Transverse colon (tissue), 4 donors: ENCODE results near the gene SORCS3. TPM values are rescaled to one million over a fixed set of nuclear protein-coding genes. Genes with fewer than 3 reads are reported as not detected.

Experiments used
- DNase-seq: peaks from one replicate; pipeline ENCODE4 v3.0.0-alpha.2; 2019
- H3K27ac ChIP-seq, 4 donors: fragments of 200-600 bp; sonication (generic); 2 replicates each; pipeline ENCODE4 v1.5.1; 2016 to 2018; ENCODE audit warnings: inconsistent platforms in 4 of 4
- H3K27me3 ChIP-seq: fragments of 200-600 bp; sonication (generic); 2 replicates; pipeline ENCODE4 v1.5.1; 2017; ENCODE audit warnings: inconsistent platforms
- H3K36me3 ChIP-seq, 4 donors: fragments of 200-600 bp; sonication (generic); 2 replicates each; pipeline ENCODE4 v1.5.1; 2017 to 2019; ENCODE audit warnings: inconsistent platforms in 4 of 4
- H3K4me1 ChIP-seq, 4 donors: fragments of 200-600 bp; sonication (generic); 2 replicates each; pipeline ENCODE4 v1.5.1; 2017 to 2020; ENCODE audit warnings: inconsistent platforms in 4 of 4
- H3K4me3 ChIP-seq, 4 donors: fragments of 200-600 bp; sonication (generic); 1 replicate in 1 of 4; 2 replicates in 3 of 4; pipeline versions ENCODE4 v1.5.1 to v1.6.1; 2017 to 2019; ENCODE audit warnings: inconsistent platforms in 4 of 4
- H3K9me3 ChIP-seq, 2 donors: fragments of 200-600 bp; sonication (generic); 2 replicates each; pipeline ENCODE4 v1.5.1; 2017 to 2019; ENCODE audit warnings: inconsistent platforms in 2 of 2
- CTCF ChIP-seq, 5 experiments: fragments of 200-600 bp in 3 of 5; fragments of 450-650 bp in 2 of 5; sonication (generic) in 3 of 5; IDR thresholded peaks; 1 replicate in 2 of 5; 2 replicates in 3 of 5; pipeline ENCODE4 v1.5.1; 2016 to 2017; ENCODE audit warnings: antibody characterized with exemption in 5 of 5, inconsistent platforms in 3 of 5, mild to moderate bottlenecking in 2 of 5, moderate library complexity in 1 of 5
- EP300 ChIP-seq: sonication (generic); formaldehyde crosslinking; IDR thresholded peaks from one replicate; pipeline ENCODE4 v1.6.1; 2017; ENCODE audit warnings: antibody characterized with exemption, low read depth
- POLR2A ChIP-seq: fragments of 450-650 bp; IDR thresholded peaks from one replicate; pipeline ENCODE4 v1.6.1; 2016; ENCODE audit warnings: antibody characterized with exemption, mild to moderate bottlenecking, moderate library complexity
- POLR2AphosphoS5 ChIP-seq, 3 donors: sonication (generic); formaldehyde crosslinking; IDR thresholded peaks; one replicate each; pipeline ENCODE4 v1.6.1; 2016; ENCODE audit warnings: antibody characterized with exemption in 3 of 3
- WGBS, 2 donors: methylation state at CpG; one replicate each; pipeline ENCODE4 v1.1.5; 2018; ENCODE audit warnings: low coverage in 1 of 2; 5-methylcytosine and 5-hydroxymethylcytosine counted together
- in situ Hi-C, 4 donors: fragments of 200-750 bp; cut with MboI; loops; one replicate each; pipeline versions ENCODE4 v1.15.0 to v1.15.1; 2017; ENCODE audit warnings: low sequenced_read_pairs in 3 of 4, low pct_ligation_motif_present in 1 of 4, low pct_unique_long_range_greater_than_20kb in 1 of 4
- intact Hi-C: fragments of 100-400 bp; cut with DNase I; formaldehyde crosslinking; loops from one replicate; pipeline ENCODE4 v1.15.1; 2023; ENCODE audit warnings: low total_unique reads
- total RNA-seq, 4 donors: library from RNA; depleted of rRNA; stranded (reverse); fragments of >200 nt; gene quantifications; one replicate each; pipeline ENCODE4 v1.1.0, GENCODE V29; 2016

SORCS3 gene
- total RNA-seq, 4 donors from 2014 or later, result 0.14 to 0.32 TPM; not detected in 2

GRCh38 chr10:105070952-105071351, 429.9 kb downstream of the SORCS3 start:
- WGBS, 2 donors, result 37% methylated on average over 1 of the region's 1 CpG; no CpG with 5 or more reads in 1 of the 2 donors
- H3K27ac ChIP-seq, result no peak overlapping the region
- intact Hi-C loops, result no loop called here
- no peaks in the 10 kb centered on the region for H3K36me3 ChIP-seq
- H3K4me1 ChIP-seq, result no peaks in the 10 kb centered on the region
- no peak for DNase-seq
- no peak for TF ChIP-seq EP300
- no peak for TF ChIP-seq CTCF (IDR thresholded peaks at IDR 0.05)
- no peak for TF ChIP-seq POLR2A
- TF ChIP-seq POLR2AphosphoS5 (IDR thresholded peaks at IDR 0.05), result no peak
- no peaks in the 10 kb centered on the region for H3K9me3 ChIP-seq
- H3K4me3 ChIP-seq, result no peak overlapping the region
- in situ Hi-C loops, result loop anchor here in 3 of 4 donors (25.0 kb wide), 1 partner anchor 616 kb away; no protein-coding TSS in a partner anchor
- H3K27me3 ChIP-seq, result no peaks in the 10 kb centered on the region

- 74 to 82% methylated on average over 3 to 5 of the region's 5 CpGs for WGBS, 2 donors
- Histone ChIP-seq H3K4me3 (no peak overlapping the region), H3K27ac (no peak overlapping the region), H3K9me3 (no peaks in the 10 kb centered on the region), H3K27me3 (no peaks in the 10 kb centered on the region), H3K4me1 (no peaks in the 10 kb centered on the region), H3K36me3 (no peaks in the 10 kb centered on the region)
- intact Hi-C loops, result no loop called here
- DNase-seq, result no peak
- in situ Hi-C loops, result loop anchor here in 3 of 4 donors (25.0 kb wide), 1 partner anchor 615 kb away; no protein-coding TSS in a partner anchor
- TF ChIP-seq POLR2A (no peak), CTCF (IDR thresholded peaks at IDR 0.05) (no peak)
These were observed 430.9 kb downstream of the SORCS3 start for GRCh38 chr10:105071980-105072379.

GRCh38 chr10:105073999-105074398, 432.9 kb downstream of the SORCS3 start:
- WGBS, 2 donors, result 78 to 80% methylated on average over 1 to 4 of the region's 4 CpGs
- in situ Hi-C loops, result loop anchor here in 3 of 4 donors (25.0 kb wide), 1 partner anchor 613 kb away; no protein-coding TSS in a partner anchor
- no peak overlapping the region for H3K27ac ChIP-seq
- TF ChIP-seq CTCF (IDR thresholded peaks at IDR 0.05) (no peak), POLR2AphosphoS5 (IDR thresholded peaks at IDR 0.05) (no peak), POLR2A (no peak)
- intact Hi-C loops, result no loop called here
- no peak overlapping the region for H3K4me3 ChIP-seq
- no peaks in the 10 kb centered on the region for H3K4me1 ChIP-seq
- H3K36me3 ChIP-seq, result no peaks in the 10 kb centered on the region
- no peaks in the 10 kb centered on the region for H3K9me3 ChIP-seq
- H3K27me3 ChIP-seq, result no peaks in the 10 kb centered on the region
- DNase-seq, result no peak

- intact Hi-C loops, result no loop called here
These were observed 433.9 kb downstream of the SORCS3 start for GRCh38 chr10:105075031-105075430.

More at GRCh38 chr10:105075031-105075430, 433.9 kb downstream of the SORCS3 start:
- Histone ChIP-seq H3K4me1 (no peaks in the 10 kb centered on the region), H3K4me3 (no peak overlapping the region), H3K27ac (no peak overlapping the region), H3K36me3 (no peaks in the 10 kb centered on the region), H3K9me3 (no peaks in the 10 kb centered on the region), H3K27me3 (no peaks in the 10 kb centered on the region)
- no peak for TF ChIP-seq CTCF (IDR thresholded peaks at IDR 0.05)
- TF ChIP-seq EP300, result no peak
- TF ChIP-seq POLR2A, result no peak
- no peak for TF ChIP-seq POLR2AphosphoS5 (IDR thresholded peaks at IDR 0.05)
- 57 to 70% methylated on average over 1 of the region's 1 CpG for WGBS, 2 donors
- in situ Hi-C loops, result no loop called here
- DNase-seq, result no peak
